Activated CD8-positive, alpha-beta memory T cell treated with anti-CD3 and anti-CD28 coated beads, Interleukin-2, amount 50 U/mL, for 1 hour (primary cell): Measurements from ENCODE around the gene PFN3.

Source experiments
- DNase-seq: peaks from one replicate; pipeline ENCODE4 v3.0.0-alpha.2; 2020; ENCODE audit errors: extremely low read depth

Gene PFN3

DNA sequence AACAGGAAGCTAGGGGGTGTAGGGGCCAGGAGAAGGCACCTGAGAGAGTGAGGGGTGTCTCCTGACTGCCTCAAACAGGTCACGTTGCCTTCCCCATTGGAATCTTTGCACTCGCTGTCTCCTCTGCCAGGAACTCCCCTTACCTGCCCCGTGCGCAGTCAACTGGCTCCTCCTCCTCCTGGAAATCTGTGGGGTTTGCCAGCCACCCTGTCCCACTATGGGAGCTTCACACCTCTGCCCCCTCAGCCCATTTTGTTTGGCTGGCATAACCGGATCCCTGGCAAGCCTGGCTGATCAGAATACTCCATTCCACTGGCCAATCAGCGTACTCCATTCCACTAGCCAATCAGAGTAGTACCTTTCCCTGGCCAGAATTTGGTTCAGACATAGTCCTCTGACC lies 26.7 kb downstream of the PFN3 start:
- DNase-seq = no peak

- DNase-seq = no peak
Observed at GRCh38 chr5:177372910-177373309, 27.6 kb downstream of the PFN3 start.

- no peak for DNase-seq
Observed at GRCh38 chr5:177372034-177372896, 28.2 kb downstream of the PFN3 start.

DNA sequence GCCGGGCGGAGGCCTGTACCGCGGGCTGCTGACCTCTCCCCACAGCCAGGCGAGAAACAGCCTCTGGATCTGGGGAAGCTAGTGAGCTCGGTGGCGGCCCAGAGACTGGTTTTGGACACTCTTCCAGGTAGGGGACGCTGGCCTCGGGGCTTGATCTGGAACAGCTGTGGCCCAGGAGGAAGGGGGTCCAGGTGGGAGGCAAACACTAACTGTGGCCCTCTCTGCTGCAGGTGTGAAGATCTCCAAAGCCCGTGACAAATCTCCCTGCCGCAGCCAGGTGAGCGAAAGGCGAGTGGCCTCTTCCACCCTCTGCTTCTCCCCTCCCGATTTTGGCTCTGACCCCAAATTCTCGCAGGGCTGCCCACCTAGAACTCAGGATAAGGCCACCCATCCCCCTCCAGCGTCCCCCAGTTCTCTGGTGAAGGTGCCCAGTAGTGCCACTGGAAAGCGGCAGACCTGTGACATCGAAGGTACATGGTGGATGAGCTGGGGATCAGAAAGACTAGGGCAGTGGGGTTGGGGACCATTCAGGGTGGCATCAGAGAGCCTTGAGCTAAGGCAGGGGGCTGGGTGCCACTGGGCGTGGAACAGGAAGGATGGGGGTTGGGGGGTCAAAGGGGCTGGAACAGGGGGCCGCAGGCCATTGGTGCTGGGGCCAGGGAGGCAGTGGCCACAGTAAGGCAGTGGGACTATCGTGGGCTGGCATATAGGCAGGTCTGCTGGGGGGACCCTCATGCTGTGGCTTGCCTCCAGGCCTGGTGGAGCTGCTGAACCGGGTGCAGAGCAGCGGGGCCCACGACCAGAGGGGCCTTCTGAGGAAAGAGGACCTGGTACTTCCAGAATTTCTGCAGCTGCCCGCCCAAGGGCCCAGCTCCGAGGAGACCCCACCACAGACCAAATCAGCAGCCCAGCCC lies 29.1 kb downstream of the PFN3 start:
- no peak for DNase-seq

- no peak for DNase-seq
Observed at GRCh38 chr5:177370488-177371119, 29.9 kb downstream of the PFN3 start.

GRCh38 chr5:177369645-177370440 lies 30.6 kb downstream of the PFN3 start:
- DNase-seq = no peak

GRCh38 chr5:177368869-177369644 lies 31.4 kb downstream of the PFN3 start:
- no peak for DNase-seq

DNA sequence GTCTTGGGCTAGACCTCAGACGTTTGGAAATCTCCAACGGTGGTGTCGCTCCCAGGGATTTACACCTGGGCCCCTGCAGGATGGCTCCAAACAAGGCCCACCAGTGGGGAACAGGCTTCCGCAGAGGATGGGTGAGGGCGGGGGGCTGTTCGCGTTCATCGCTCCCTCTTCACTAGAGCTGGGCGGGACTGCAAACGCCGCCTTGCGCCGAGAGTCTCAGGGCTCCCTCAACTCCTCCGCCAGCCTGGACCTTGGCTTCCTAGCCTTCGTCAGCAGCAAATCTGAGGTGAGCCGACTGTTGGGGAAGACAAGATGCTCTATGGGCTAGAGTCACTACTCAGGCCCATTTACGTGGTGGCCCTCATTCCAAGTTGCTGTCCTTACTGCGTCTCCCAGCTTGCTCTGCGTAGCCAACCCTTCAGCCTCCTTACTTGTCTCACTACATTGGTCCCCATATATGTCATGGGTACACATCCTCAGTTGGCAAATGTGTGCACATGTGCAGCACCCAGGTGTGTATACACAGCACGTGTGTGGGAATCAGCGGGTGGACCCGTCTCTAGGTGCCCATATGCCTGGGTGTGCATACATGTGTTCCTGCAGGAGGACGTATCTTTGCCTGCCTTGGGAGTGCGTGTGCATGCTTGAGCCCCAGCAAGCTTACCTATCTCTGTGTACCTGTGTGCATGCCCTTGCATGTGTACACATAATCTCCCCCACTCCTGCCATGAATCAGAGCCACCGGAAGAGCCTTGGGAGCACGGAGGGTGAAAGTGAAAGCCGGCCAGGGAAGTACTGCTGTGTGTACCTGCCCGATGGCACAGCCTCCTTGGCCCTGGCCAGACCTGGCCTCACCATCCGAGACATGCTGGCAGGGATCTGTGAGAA lies 32.2 kb downstream of the PFN3 start:
- DNase-seq = no peak

DNA sequence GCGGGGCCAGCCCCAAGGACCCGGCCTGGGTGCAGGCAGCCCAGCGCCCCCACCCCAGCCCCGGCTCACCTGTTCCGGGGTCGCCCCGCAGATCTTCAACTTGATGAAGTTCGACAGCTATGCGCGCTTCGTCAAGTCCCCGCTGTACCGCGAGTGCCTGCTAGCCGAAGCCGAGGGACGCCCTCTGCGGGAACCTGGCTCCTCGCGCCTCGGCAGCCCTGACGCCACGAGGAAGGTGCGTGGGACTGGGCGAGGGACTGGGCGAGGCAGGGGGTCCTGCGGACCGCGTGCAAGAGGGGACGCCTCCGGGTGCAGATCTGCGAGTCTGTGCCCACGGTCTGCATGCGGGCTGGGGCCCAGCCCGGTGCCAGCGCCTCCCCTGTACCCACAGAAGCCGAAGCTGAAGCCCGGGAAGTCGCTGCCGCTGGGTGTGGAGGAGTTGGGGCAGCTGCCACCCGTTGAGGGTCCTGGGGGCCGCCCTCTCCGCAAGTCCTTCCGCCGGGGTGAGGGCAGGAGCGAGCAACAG lies 33.1 kb downstream of the PFN3 start:
- DNase-seq = no peak

- no peak for DNase-seq
Observed at GRCh38 chr5:177366528-177367322, 33.7 kb downstream of the PFN3 start.

GRCh38 chr5:177365845-177366527 lies 34.5 kb downstream of the PFN3 start:
- DNase-seq = no peak

GRCh38 chr5:177364159-177364962 lies 36.1 kb downstream of the PFN3 start:
- no peak for DNase-seq

- DNase-seq = no peak
Observed at GRCh38 chr5:177363565-177363964, 36.9 kb downstream of the PFN3 start.

- no peak for DNase-seq
Observed at GRCh38 chr5:177362610-177363507, 37.6 kb downstream of the PFN3 start.

GRCh38 chr5:177362292-177362609 lies 38.2 kb downstream of the PFN3 start:
- DNase-seq = no peak
